RWPE1 (cell line): ENCODE results near the gene ADGRV1.

Experiments used
- CTCF ChIA-PET: fragments of 350-600 bp; sonication (Branson Sonifier 250); formaldehyde crosslinking; extraction: SDS; loops from one replicate; lab custom pipeline; 2021; lab: Yijun Ruan, JAX
- POLR2A ChIA-PET: fragments of 400-600 bp; formaldehyde crosslinking; extraction: SDS; loops from one replicate; lab custom pipeline; 2020; ENCODE audit warnings: antibody characterized with exemption; ENCODE audit not compliant: low non-redundant PET; lab: Yijun Ruan, JAX
- DNase-seq: peaks from one replicate; pipeline ENCODE4 v3.0.0; 2012; ENCODE audit warnings: low spot score
- H3K27ac ChIP-seq: fragments of 450-650 bp; 2 replicates; pipeline ENCODE4 v1.5.1; 2017
- CTCF ChIP-seq: fragments of 450-650 bp; conservative IDR thresholded peaks from 2 replicates; pipeline ENCODE4 v1.5.1; 2017; ENCODE audit warnings: low read depth, mild to moderate bottlenecking

The ADGRV1 gene

GRCh38 chr5:91125916-91126315 lies 567.3 kb downstream of the ADGRV1 start:
- no peak for TF ChIP-seq CTCF
- ChIA-PET POLR2A (no interaction called here), CTCF (no interaction called here)

GRCh38 chr5:91126448-91126847 lies 567.9 kb downstream of the ADGRV1 start:
- H3K27ac ChIP-seq, result no peak overlapping the region
- no peak for TF ChIP-seq CTCF
- CTCF ChIA-PET, result no interaction called here
- POLR2A ChIA-PET, result no interaction called here
- no peak for DNase-seq

More at GRCh38 chr5:91125916-91126315, 567.3 kb downstream of the ADGRV1 start:
- DNase-seq, result no peak
- H3K27ac ChIP-seq, result no peak overlapping the region

- TF ChIP-seq CTCF, result no peak
- no peak for DNase-seq
- ChIA-PET CTCF (no interaction called here), POLR2A (interaction anchor here (0.6 kb wide), 1 partner anchor 25 kb away, joined by 4 read pairs; no protein-coding TSS in a partner anchor)
- H3K27ac ChIP-seq, result no peak overlapping the region
Observed at GRCh38 chr5:91126888-91127287, 568.3 kb downstream of the ADGRV1 start.

GRCh38 chr5:91127456-91128081 lies 569.0 kb downstream of the ADGRV1 start:
- no peak overlapping the region for H3K27ac ChIP-seq
- DNase-seq, result no peak
- TF ChIP-seq CTCF, result no peak
- POLR2A ChIA-PET, result interaction anchor here (0.6 kb wide), 1 partner anchor 24 kb away, joined by 4 read pairs; no protein-coding TSS in a partner anchor
- CTCF ChIA-PET, result interaction anchor here (0.7 kb wide), 1 partner anchor 218 kb away, joined by 3 read pairs; no protein-coding TSS in a partner anchor

GRCh38 chr5:91128604-91129003 lies 570.0 kb downstream of the ADGRV1 start:
- ChIA-PET CTCF (no interaction called here), POLR2A (no interaction called here)
- TF ChIP-seq CTCF, result no peak
- H3K27ac ChIP-seq, result no peak overlapping the region
- no peak for DNase-seq

- ChIA-PET POLR2A (no interaction called here), CTCF (interaction anchor here (0.7 kb wide), 1 partner anchor 219 kb away, joined by 5 read pairs; no protein-coding TSS in a partner anchor)
- no peak overlapping the region for H3K27ac ChIP-seq
- no peak for DNase-seq
- TF ChIP-seq CTCF, result no peak
Observed at GRCh38 chr5:91129748-91130147, 571.2 kb downstream of the ADGRV1 start.
